Measurements from ENCODE around the gene PHLDB2.

- TF ChIP-seq POLR2A (IDR thresholded peaks at IDR 0.05) (no peak), CTCF (IDR thresholded peaks at IDR 0.05) (no peak)
Measured at GRCh38 chr3:111882799-111883198, 23.7 kb downstream of the PHLDB2 start.

Measured in uterus (tissue), 2 donors.